ENCODE data around the gene SAP30L. TPM values are rescaled to one million over a fixed set of nuclear protein-coding genes. Genes with fewer than 3 reads are reported as not detected.

The SAP30L gene
- total and polyA plus RNA-seq, 2 of the 4 experiments (the other 2 are of a cell fraction): 9.7 to 17.6 TPM

- DNase-seq: peak; percentile 14
- no peak overlapping the region for H4K5ac ChIP-seq (ENCODE audit: low read depth, low read length)
- no peak overlapping the region for H3K4ac ChIP-seq (ENCODE audit: low read depth, low read length)
- no peak overlapping the region for H3K14ac ChIP-seq (replicated peaks; ENCODE audit: low read depth, low read length)
- H3K9me3 ChIP-seq (ENCODE audit: control insufficient read depth, insufficient read depth, low read length): no peaks in the 10 kb centered on the region
- H4K8ac ChIP-seq (ENCODE audit: low read depth in 2 of 2, low read length in 2 of 2): no peak overlapping the region
- peaks cover 0 to 2% of the 10 kb centered on the region in 2 experiments; a peak in 1 of 4 replicates for H3K79me1 ChIP-seq (ENCODE audit: low read depth in 1 of 2, low read length in 2 of 2)
- no peak overlapping the region for H2AK5ac ChIP-seq (ENCODE audit: low read depth, low read length)
- dilution Hi-C loops (cut with HindIII; ENCODE audit: low sequenced_read_pairs, unreplicated experiment) (no loop called here), in situ Hi-C loops (cut with MboI; ENCODE audit: low sequenced_read_pairs) (no loop called here), intact Hi-C loops (cut with micrococcal nuclease) (no loop called here)
- H2BK120ac ChIP-seq (ENCODE audit: low read depth, low read length): no peak overlapping the region
- H2BK15ac ChIP-seq (ENCODE audit: low read depth, low read length): no peak overlapping the region
- H3K4me2 ChIP-seq (ENCODE audit: low read depth, low read length): no peak overlapping the region
- H3K9ac ChIP-seq (ENCODE audit: low read depth, low read length): no peak overlapping the region
- no peak overlapping the region for H4K91ac ChIP-seq (ENCODE audit: insufficient read depth, low read depth, low read length)
- peak; percentile 46; the same call in 1 of the 2 replicates for ATAC-seq (ENCODE audit: low read depth)
- H2AFZ ChIP-seq (replicated peaks; ENCODE audit: low read length, poor library complexity): no peak overlapping the region
- H2BK5ac ChIP-seq (ENCODE audit: low read depth, low read length, poor library complexity, severe bottlenecking): no peak overlapping the region
- H3K36me3 ChIP-seq (ENCODE audit: control insufficient read depth, insufficient read depth, low read length): peaks cover 10% of the 10 kb centered on the region
- H3K23ac ChIP-seq (ENCODE audit: low read depth, low read length): no peak overlapping the region
- no peak overlapping the region for H3K18ac ChIP-seq (ENCODE audit: low read depth, low read length)
- CTCF ChIA-PET: interaction anchor here (0.6 to 1.0 kb wide), 4 partner anchors 10 to 212 kb away, joined by 3 to 5 read pairs (median 3); no protein-coding TSS in a partner anchor
- POLR2A ChIA-PET (ENCODE audit: unreplicated experiment): no interaction called here
- H3K27ac ChIP-seq (ENCODE audit: insufficient read depth, low read length): no peak overlapping the region
- no peak overlapping the region for H2BK20ac ChIP-seq (ENCODE audit: low read depth, low read length)
- H3K27me3 ChIP-seq (ENCODE audit: control insufficient read depth, insufficient read depth, low read length): no peaks in the 10 kb centered on the region
- no peaks in the 10 kb centered on the region for H3K4me1 ChIP-seq (ENCODE audit: control insufficient read depth, insufficient read depth, low read length)
- TF ChIP-seq RAD21 (IDR thresholded peaks at IDR 0.05; ENCODE audit: low read length) (peak; percentile 44), SMC3 (IDR thresholded peaks at IDR 0.05; ENCODE audit: low read depth, low read length) (peak; percentile 17; the same call in 1 of the 2 replicates), CTCF (conservative IDR thresholded peaks at IDR 0.05; ENCODE audit: low read depth, low read length) (peak; percentile 41), BHLHE40 (IDR thresholded peaks at IDR 0.05; ENCODE audit: low read depth, low read length) (no peak), MAZ (IDR thresholded peaks at IDR 0.05; ENCODE audit: borderline replicate concordance, low read depth, low read length) (no peak)
- H3K9me1 ChIP-seq (ENCODE audit: insufficient read depth, low read length): no peaks in the 10 kb centered on the region; the same call in 1 of the 2 replicates
- WGBS, 2 experiments (ENCODE audit: extremely low coverage in 2 of 2, insufficient read length in 1 of 2): 56% methylated on average over 1 of the region's 1 CpG; no CpG with 5 or more reads in 1 of the 2 experiments
- no peak overlapping the region for H3K56ac ChIP-seq (ENCODE audit: extremely low read depth, insufficient read depth, low read length)
- H4K20me1 ChIP-seq (ENCODE audit: insufficient read depth, low read length): no peaks in the 10 kb centered on the region
- H3K4me3 ChIP-seq (ENCODE audit: insufficient read depth, low read depth, low read length): no peak overlapping the region
- H2AK9ac ChIP-seq (replicated peaks; ENCODE audit: low read depth, low read length, poor library complexity): no peak overlapping the region
- BruUV-seq (replicated peaks): no TSS peak
Observed at GRCh38 chr5:154421868-154422267, 23.9 kb upstream of the SAP30L start.

Data from IMR-90 (cell line).